H9 (cell line): ENCODE measurements around the gene CD3G. TPM values are rescaled to one million over a fixed set of nuclear protein-coding genes. Genes with fewer than 3 reads are reported as not detected.

Source experiments
- DNase-seq: peaks from one replicate; pipeline ENCODE4 v3.0.0-alpha.2; 2017
- H2AFZ ChIP-seq: one replicate; pipeline ENCODE4 v1.6.1; 2013; ENCODE audit warnings: mild to moderate bottlenecking, low read length, control low read depth, moderate library complexity
- H2AK5ac ChIP-seq: 2 replicates; pipeline ENCODE4 v1.6.1; 2013; ENCODE audit warnings: low read length, control low read depth, mixed read lengths; ENCODE audit not compliant: insufficient read length
- H2BK120ac ChIP-seq: one replicate; pipeline ENCODE4 v1.6.1; 2013; ENCODE audit warnings: low read depth, mild to moderate bottlenecking, low read length, control low read depth, inconsistent platforms; ENCODE audit not compliant: poor library complexity, severe bottlenecking
- H2BK12ac ChIP-seq: 2 replicates; pipeline ENCODE4 v1.6.1; 2013; ENCODE audit warnings: low read length, control low read depth, mixed read lengths, low read depth; ENCODE audit not compliant: insufficient read length
- H2BK15ac ChIP-seq: 2 replicates; pipeline ENCODE4 v1.6.1; 2013; ENCODE audit warnings: low read depth, low read length, control low read depth
- H2BK20ac ChIP-seq: one replicate; pipeline ENCODE4 v1.6.1; 2013; ENCODE audit warnings: low read depth, mild to moderate bottlenecking, low read length, control low read depth, inconsistent platforms; ENCODE audit not compliant: poor library complexity, severe bottlenecking
- H2BK5ac ChIP-seq: 2 replicates; pipeline ENCODE4 v1.6.1; 2013; ENCODE audit warnings: low read length, control low read depth, mixed read lengths; ENCODE audit not compliant: insufficient read length
- H3K14ac ChIP-seq: 2 replicates; pipeline ENCODE4 v1.6.1; 2013; ENCODE audit warnings: low read length, control low read depth; ENCODE audit not compliant: insufficient read depth
- H3K18ac ChIP-seq: 2 replicates; pipeline ENCODE4 v1.6.1; 2013; ENCODE audit warnings: low read depth, mild to moderate bottlenecking, mixed read lengths, low read length, control low read depth; ENCODE audit not compliant: insufficient read length
- H3K23ac ChIP-seq: 2 replicates; pipeline ENCODE4 v1.6.1; 2013; ENCODE audit warnings: low read length, control low read depth, mixed read lengths, low read depth; ENCODE audit not compliant: insufficient read length
- H3K23me2 ChIP-seq: 2 replicates; pipeline ENCODE4 v1.6.1; 2013; ENCODE audit warnings: low read depth, mild to moderate bottlenecking, mixed read lengths, low read length, control low read depth; ENCODE audit not compliant: insufficient read length, poor library complexity, severe bottlenecking
- H3K27ac ChIP-seq: 2 replicates; pipeline ENCODE4 v1.5.1; 2013; ENCODE audit warnings: low read length, control low read depth, mixed read lengths, low read depth; ENCODE audit not compliant: insufficient read length
- H3K27me3 ChIP-seq: 2 replicates; pipeline ENCODE4 v1.6.1; 2013; ENCODE audit warnings: low read length, control low read depth, inconsistent platforms; ENCODE audit not compliant: insufficient read depth
- H3K4ac ChIP-seq: 2 replicates; pipeline ENCODE4 v1.6.1; 2013; ENCODE audit warnings: low read depth, mild to moderate bottlenecking, control low read depth, inconsistent platforms, low read length, moderate library complexity
- H3K4me1 ChIP-seq: 2 replicates; pipeline ENCODE4 v1.6.1; 2013; ENCODE audit warnings: low read length, control low read depth, inconsistent platforms; ENCODE audit not compliant: insufficient read depth
- H3K4me2 ChIP-seq: 2 replicates; pipeline ENCODE4 v1.6.1; 2013; ENCODE audit warnings: low read length, control low read depth, mixed read lengths; ENCODE audit not compliant: insufficient read length, insufficient read depth
- H3K56ac ChIP-seq: 2 replicates; pipeline ENCODE4 v1.6.1; 2013; ENCODE audit warnings: low read depth, mild to moderate bottlenecking, mixed read lengths, low read length, control low read depth; ENCODE audit not compliant: insufficient read length
- H3K79me1 ChIP-seq: 2 replicates; pipeline ENCODE4 v1.6.1; 2013; ENCODE audit warnings: low read depth, mild to moderate bottlenecking, moderate library complexity, low read length, control low read depth, inconsistent platforms; ENCODE audit not compliant: insufficient read depth, poor library complexity, severe bottlenecking
- H3K79me2 ChIP-seq: 2 replicates; pipeline ENCODE4 v1.6.1; 2013; ENCODE audit warnings: low read length, control low read depth, inconsistent platforms; ENCODE audit not compliant: insufficient read depth
- H3K9ac ChIP-seq: 2 replicates; pipeline ENCODE4 v1.6.1; 2013; ENCODE audit warnings: low read length, control low read depth, mixed read lengths; ENCODE audit not compliant: insufficient read length; ENCODE audit errors: extremely low read depth
- H3K9me3 ChIP-seq: one replicate; pipeline ENCODE4 v1.6.1; 2013; ENCODE audit warnings: low read depth, low read length, inconsistent platforms; ENCODE audit not compliant: control insufficient read depth
- H3T11ph ChIP-seq: one replicate; pipeline ENCODE4 v1.6.1; 2013; ENCODE audit warnings: mild to moderate bottlenecking, low read length, control low read depth, inconsistent platforms
- H4K20me1 ChIP-seq: one replicate; pipeline ENCODE4 v1.6.1; 2013; ENCODE audit not compliant: control insufficient read depth, insufficient read length, insufficient read depth
- H4K5ac ChIP-seq: 2 replicates; pipeline ENCODE4 v1.6.1; 2013; ENCODE audit warnings: low read depth, mild to moderate bottlenecking, mixed read lengths, low read length, control low read depth; ENCODE audit not compliant: insufficient read length
- H4K8ac ChIP-seq: replicated peaks from 2 replicates; pipeline ENCODE4 v1.6.1; 2013; ENCODE audit warnings: low read length, control low read depth, mixed read lengths, low read depth; ENCODE audit not compliant: insufficient read length
- H4K91ac ChIP-seq: 2 replicates; pipeline ENCODE4 v1.6.1; 2013; ENCODE audit warnings: low read depth, mild to moderate bottlenecking, moderate library complexity, mixed read lengths, low read length, control low read depth; ENCODE audit not compliant: insufficient read length
- H3K27ac Mint-ChIP-seq, 3 experiments: 2 replicates in 2 of 3; 3 replicates in 1 of 3; pipeline ENCODE4 v1.8.0; 2020 to 2021; ENCODE audit warnings: mixed read lengths in 3 of 3, mild to moderate bottlenecking in 1 of 3, moderate library complexity in 1 of 3
- H3K27me3 Mint-ChIP-seq: 2 replicates; pipeline ENCODE4 v1.8.0; 2021; ENCODE audit warnings: low read depth, mild to moderate bottlenecking, moderate library complexity, mixed read lengths
- H3K36me3 Mint-ChIP-seq, 3 experiments: 2 replicates in 2 of 3; 3 replicates in 1 of 3; pipeline ENCODE4 v1.8.0; 2020 to 2021; ENCODE audit warnings: low read depth in 3 of 3, mixed read lengths in 3 of 3; ENCODE audit not compliant: insufficient read depth in 1 of 3
- H3K4me1 Mint-ChIP-seq, 2 experiments: 2 replicates each; pipeline ENCODE4 v1.8.0; 2020; ENCODE audit warnings: mixed read lengths in 2 of 2
- H3K4me3 Mint-ChIP-seq, 2 experiments: 2 replicates in 1 of 2; 3 replicates in 1 of 2; pipeline ENCODE4 v1.8.0; 2020 to 2021; ENCODE audit warnings: mild to moderate bottlenecking in 2 of 2, mixed read lengths in 2 of 2, moderate library complexity in 1 of 2
- H3K9me3 Mint-ChIP-seq, 2 experiments: 2 replicates in 1 of 2; 3 replicates in 1 of 2; pipeline ENCODE4 v1.8.0; 2020; ENCODE audit warnings: mild to moderate bottlenecking in 2 of 2, mixed read lengths in 2 of 2, moderate library complexity in 1 of 2
- WGBS: extraction: QIAGEN DNeasy Blood & Tissue Kit; methylation state at CpG from one replicate; pipeline ENCODE4 v1.1.7; 2013; ENCODE audit warnings: missing lambda C conversion rate, low lambda C conversion rate, mixed read lengths; ENCODE audit not compliant: insufficient read length; ENCODE audit errors: extremely low coverage; 5-methylcytosine and 5-hydroxymethylcytosine counted together
- total RNA-seq: library from RNA; stranded (reverse); gene quantifications from 2 replicates; pipeline ENCODE4 v1.2.1, GENCODE V29; 2021
- TF ChIP-seq, protein P1 (sequence below): fragments of 200-600 bp; sonication (generic); conservative IDR thresholded peaks from 3 replicates; pipeline ENCODE4 v1.8.0; 2021; ENCODE audit warnings: antibody characterized with exemption, mild to moderate bottlenecking

Gene CD3G
- total RNA-seq, 1 experiment from 2014 or later = not detected

DNA sequence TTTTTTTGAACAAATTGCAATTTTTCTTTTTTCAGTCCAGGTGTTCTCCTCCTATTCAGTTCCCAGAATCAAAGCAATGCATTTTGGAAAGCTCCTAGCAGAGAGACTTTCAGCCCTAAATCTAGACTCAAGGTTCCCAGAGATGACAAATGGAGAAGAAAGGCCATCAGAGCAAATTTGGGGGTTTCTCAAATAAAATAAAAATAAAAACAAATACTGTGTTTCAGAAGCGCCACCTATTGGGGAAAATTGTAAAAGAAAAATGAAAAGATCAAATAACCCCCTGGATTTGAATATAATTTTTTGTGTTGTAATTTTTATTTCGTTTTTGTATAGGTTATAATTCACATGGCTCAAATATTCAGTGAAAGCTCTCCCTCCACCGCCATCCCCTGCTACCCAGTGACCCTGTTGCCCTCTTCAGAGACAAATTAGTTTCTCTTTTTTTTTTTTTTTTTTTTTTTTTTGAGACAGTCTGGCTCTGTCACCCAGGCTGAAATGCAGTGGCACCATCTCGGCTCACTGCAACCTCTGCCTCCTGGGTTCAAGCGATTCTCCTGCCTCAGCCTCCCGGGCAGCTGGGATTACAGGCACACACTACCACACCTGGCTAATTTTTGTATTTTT, 9.1 kb downstream of the CD3G start:
- Histone ChIP-seq H3K23me2 (no peaks in the 10 kb centered on the region), H2BK12ac (no peak overlapping the region), H2BK5ac (no peak overlapping the region), H4K8ac (no peak overlapping the region), H2BK20ac (no peak overlapping the region), H3K14ac (no peak overlapping the region), H3K18ac (no peak overlapping the region), H3K56ac (no peak overlapping the region), H3K79me2 (no peaks in the 10 kb centered on the region), H2AK5ac (no peak overlapping the region), H3K4me2 (no peak overlapping the region), H3K23ac (no peak overlapping the region), H3K79me1 (no peaks in the 10 kb centered on the region), H4K20me1 (no peaks in the 10 kb centered on the region), H4K91ac (no peak overlapping the region), H3K4ac (no peak overlapping the region), H2AFZ (no peak overlapping the region), H3K4me1 (no peaks in the 10 kb centered on the region), H3K9ac (no peak overlapping the region), H3K27me3 (no peaks in the 10 kb centered on the region), H3T11ph (no peak overlapping the region), H2BK120ac (no peak overlapping the region), H3K9me3 (no peaks in the 10 kb centered on the region), H3K27ac (no peak overlapping the region), H2BK15ac (no peak overlapping the region), H4K5ac (no peak overlapping the region)
- no CpG with 5 or more reads among the region's 6 CpGs for WGBS
- Mint-ChIP-seq H3K4me1 (peaks cover 7% of the 10 kb centered on the region in 2 experiments), H3K4me3 (no peak overlapping the region), H3K36me3 (no peaks in the 10 kb centered on the region), H3K27ac (no peak overlapping the region), H3K9me3 (no peaks in the 10 kb centered on the region), H3K27me3 (peaks cover 53% of the 10 kb centered on the region)
- no peak for DNase-seq
- TF ChIP-seq, protein P1, sequence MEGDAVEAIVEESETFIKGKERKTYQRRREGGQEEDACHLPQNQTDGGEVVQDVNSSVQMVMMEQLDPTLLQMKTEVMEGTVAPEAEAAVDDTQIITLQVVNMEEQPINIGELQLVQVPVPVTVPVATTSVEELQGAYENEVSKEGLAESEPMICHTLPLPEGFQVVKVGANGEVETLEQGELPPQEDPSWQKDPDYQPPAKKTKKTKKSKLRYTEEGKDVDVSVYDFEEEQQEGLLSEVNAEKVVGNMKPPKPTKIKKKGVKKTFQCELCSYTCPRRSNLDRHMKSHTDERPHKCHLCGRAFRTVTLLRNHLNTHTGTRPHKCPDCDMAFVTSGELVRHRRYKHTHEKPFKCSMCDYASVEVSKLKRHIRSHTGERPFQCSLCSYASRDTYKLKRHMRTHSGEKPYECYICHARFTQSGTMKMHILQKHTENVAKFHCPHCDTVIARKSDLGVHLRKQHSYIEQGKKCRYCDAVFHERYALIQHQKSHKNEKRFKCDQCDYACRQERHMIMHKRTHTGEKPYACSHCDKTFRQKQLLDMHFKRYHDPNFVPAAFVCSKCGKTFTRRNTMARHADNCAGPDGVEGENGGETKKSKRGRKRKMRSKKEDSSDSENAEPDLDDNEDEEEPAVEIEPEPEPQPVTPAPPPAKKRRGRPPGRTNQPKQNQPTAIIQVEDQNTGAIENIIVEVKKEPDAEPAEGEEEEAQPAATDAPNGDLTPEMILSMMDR = peak; percentile 68
